ENCODE results near the gene AQP7.

Gene AQP7

DNA sequence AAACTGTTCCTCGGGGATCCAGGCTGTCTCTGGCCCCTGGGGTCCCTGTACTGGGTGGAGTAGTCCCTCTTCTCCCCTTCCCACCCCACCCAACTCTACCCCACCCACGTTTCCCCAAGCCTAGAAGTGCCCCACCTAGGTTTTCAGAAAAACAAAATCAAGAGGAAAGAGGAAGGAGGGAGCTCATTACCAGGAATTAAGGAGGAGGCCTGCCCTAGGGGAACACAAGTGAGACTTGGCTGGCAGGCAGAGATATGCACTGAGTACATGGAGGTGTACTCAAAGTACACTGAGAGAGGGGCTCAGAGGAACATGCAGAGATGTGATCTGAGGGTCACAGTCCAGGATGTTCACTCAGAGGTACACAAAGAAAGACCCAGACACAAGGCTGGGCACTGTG, 34.8 kb upstream of the AQP7 start:
- no peak for TF ChIP-seq TCF4 (CRISPR knock-in tag; IDR thresholded peaks at IDR 0.05; ENCODE audit: borderline replicate concordance)
- no peak for ATAC-seq

DNA sequence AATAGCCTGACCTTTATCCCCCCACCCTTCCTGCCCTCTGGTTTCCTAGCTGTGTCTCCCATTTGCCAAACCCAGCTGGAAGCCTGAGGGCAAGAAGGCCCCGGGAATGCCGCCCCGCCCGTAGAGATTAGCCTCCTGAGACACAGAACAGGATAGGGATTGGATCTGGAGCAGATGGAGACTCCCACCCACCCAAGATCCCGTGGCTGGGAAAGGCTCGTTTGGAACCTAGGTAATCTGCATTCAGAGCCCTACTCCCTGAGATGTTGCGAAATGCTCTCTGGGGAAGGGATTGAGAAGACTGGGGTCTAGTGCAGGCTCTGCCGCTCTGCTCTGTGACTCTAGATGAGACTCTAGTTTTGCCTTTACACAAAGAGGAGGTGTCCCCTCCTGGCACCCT, 34.1 kb upstream of the AQP7 start:
- TF ChIP-seq ZNF70 (CRISPR knock-in tag; IDR thresholded peaks at IDR 0.05): no peak
- TF ChIP-seq CSDC2 (CRISPR knock-in tag; IDR thresholded peaks at IDR 0.05): no peak
- TF ChIP-seq PPARA (CRISPR knock-in tag; IDR thresholded peaks at IDR 0.05; ENCODE audit: borderline replicate concordance): no peak
- TF ChIP-seq ZC3H10 (CRISPR knock-in tag; IDR thresholded peaks at IDR 0.05): no peak
- no peak for TF ChIP-seq TOX (CRISPR knock-in tag; IDR thresholded peaks at IDR 0.05; ENCODE audit: borderline replicate concordance)
- no peak for TF ChIP-seq ZNF8 (CRISPR knock-in tag; IDR thresholded peaks at IDR 0.05)
- TF ChIP-seq ESRRG (CRISPR knock-in tag; IDR thresholded peaks at IDR 0.05): no peak
- TF ChIP-seq, protein P1, sequence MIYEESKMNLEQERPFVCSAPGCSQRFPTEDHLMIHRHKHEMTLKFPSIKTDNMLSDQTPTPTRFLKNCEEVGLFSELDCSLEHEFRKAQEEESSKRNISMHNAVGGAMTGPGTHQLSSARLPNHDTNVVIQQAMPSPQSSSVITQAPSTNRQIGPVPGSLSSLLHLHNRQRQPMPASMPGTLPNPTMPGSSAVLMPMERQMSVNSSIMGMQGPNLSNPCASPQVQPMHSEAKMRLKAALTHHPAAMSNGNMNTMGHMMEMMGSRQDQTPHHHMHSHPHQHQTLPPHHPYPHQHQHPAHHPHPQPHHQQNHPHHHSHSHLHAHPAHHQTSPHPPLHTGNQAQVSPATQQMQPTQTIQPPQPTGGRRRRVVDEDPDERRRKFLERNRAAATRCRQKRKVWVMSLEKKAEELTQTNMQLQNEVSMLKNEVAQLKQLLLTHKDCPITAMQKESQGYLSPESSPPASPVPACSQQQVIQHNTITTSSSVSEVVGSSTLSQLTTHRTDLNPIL (CRISPR knock-in tag; IDR thresholded peaks at IDR 0.05; ENCODE audit: low read depth): no peak
- no peak for TF ChIP-seq TCF4 (CRISPR knock-in tag; IDR thresholded peaks at IDR 0.05; ENCODE audit: borderline replicate concordance)
- TF ChIP-seq BACH2 (CRISPR knock-in tag; IDR thresholded peaks at IDR 0.05; ENCODE audit: borderline replicate concordance): no peak
- no peak for TF ChIP-seq ISL1 (CRISPR knock-in tag; IDR thresholded peaks at IDR 0.05)
- TF ChIP-seq GLIS3 (CRISPR knock-in tag; IDR thresholded peaks at IDR 0.05): no peak
- TF ChIP-seq, protein P2, sequence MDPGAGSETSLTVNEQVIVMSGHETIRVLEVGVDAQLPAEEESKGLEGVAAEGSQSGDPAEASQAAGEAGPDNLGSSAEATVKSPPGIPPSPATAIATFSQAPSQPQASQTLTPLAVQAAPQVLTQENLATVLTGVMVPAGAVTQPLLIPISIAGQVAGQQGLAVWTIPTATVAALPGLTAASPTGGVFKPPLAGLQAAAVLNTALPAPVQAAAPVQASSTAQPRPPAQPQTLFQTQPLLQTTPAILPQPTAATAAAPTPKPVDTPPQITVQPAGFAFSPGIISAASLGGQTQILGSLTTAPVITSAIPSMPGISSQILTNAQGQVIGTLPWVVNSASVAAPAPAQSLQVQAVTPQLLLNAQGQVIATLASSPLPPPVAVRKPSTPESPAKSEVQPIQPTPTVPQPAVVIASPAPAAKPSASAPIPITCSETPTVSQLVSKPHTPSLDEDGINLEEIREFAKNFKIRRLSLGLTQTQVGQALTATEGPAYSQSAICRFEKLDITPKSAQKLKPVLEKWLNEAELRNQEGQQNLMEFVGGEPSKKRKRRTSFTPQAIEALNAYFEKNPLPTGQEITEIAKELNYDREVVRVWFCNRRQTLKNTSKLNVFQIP (CRISPR knock-in tag; IDR thresholded peaks at IDR 0.05; ENCODE audit: borderline replicate concordance, low read depth): no peak

DNA sequence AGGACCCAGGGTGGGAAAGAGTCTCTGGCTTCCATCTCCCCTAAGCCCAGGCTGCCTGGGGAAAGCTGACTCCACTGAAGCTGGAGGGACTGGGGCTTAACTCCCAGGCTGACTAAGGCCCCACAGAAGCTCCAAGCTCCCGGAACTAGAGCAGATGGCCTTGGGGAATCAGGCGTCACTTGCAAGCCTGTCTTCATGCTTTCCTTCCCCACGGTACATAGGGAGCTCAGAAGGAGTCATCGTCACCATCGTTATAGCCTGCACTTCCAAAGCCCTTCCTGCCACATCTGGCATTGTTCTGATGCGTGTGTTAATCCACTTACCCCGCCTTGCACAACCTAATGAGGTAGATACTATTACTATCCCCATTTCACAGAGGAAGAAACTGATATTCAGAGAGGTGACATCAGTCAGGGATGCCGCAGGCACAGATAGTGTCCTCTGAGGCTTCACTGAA, 33.5 kb upstream of the AQP7 start:
- no peak for ATAC-seq
- no peak for TF ChIP-seq RARB (CRISPR knock-in tag; IDR thresholded peaks at IDR 0.05)
- TF ChIP-seq SNAI2 (CRISPR knock-in tag; IDR thresholded peaks at IDR 0.05): no peak
- TF ChIP-seq, protein P3, sequence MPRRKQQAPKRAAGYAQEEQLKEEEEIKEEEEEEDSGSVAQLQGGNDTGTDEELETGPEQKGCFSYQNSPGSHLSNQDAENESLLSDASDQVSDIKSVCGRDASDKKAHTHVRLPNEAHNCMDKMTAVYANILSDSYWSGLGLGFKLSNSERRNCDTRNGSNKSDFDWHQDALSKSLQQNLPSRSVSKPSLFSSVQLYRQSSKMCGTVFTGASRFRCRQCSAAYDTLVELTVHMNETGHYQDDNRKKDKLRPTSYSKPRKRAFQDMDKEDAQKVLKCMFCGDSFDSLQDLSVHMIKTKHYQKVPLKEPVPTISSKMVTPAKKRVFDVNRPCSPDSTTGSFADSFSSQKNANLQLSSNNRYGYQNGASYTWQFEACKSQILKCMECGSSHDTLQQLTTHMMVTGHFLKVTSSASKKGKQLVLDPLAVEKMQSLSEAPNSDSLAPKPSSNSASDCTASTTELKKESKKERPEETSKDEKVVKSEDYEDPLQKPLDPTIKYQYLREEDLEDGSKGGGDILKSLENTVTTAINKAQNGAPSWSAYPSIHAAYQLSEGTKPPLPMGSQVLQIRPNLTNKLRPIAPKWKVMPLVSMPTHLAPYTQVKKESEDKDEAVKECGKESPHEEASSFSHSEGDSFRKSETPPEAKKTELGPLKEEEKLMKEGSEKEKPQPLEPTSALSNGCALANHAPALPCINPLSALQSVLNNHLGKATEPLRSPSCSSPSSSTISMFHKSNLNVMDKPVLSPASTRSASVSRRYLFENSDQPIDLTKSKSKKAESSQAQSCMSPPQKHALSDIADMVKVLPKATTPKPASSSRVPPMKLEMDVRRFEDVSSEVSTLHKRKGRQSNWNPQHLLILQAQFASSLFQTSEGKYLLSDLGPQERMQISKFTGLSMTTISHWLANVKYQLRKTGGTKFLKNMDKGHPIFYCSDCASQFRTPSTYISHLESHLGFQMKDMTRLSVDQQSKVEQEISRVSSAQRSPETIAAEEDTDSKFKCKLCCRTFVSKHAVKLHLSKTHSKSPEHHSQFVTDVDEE (CRISPR knock-in tag; IDR thresholded peaks at IDR 0.05): no peak

More for the DNA sequence above, 34.1 kb upstream of the AQP7 start:
- ATAC-seq: no peak

DNA sequence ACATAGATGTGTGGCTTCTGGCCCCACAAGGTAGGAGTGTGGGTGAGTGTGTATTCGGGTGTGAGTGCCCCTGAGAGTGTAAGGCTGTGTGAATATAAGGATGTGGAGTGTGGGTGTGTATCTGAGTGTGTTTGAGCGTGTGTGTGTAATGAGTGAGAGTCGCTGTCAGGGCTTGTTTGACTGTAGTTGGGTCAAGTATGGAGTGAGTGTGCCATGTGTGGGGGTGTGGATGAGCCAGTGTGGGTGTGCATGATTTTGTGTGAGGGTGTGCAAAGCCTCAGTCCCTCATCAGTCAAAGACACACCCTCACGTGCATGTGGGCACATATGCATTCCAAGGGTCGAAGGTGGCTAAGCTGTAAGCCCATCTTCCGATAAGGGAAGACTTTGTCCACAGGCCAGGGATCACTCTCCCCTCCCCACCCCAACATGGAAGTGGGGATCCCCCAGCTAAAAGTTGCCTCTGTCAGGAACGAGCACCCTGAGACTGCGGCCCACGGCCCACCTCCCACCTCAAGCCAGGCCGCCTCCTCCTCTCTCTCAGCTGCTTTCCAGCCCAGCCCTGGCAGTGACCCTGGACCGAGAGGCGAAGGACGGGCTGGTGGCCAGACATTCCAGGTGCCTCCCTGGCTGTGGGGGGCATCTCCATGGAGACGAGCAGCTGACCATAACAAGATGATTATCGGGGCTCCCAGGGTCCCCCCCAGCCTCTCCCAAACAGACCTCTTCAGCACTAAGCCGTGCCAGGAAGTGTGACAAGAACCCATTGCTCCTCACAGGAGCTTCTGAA, 32.1 kb upstream of the AQP7 start:
- no peak for ATAC-seq

More for the DNA sequence above, 32.1 kb upstream of the AQP7 start:
- TF ChIP-seq, protein P3 (CRISPR knock-in tag; IDR thresholded peaks at IDR 0.05): no peak
- TF ChIP-seq ZNF565 (CRISPR knock-in tag; conservative IDR thresholded peaks at IDR 0.05; ENCODE audit: low read depth) (no peak), ESRRG (CRISPR knock-in tag; IDR thresholded peaks at IDR 0.05) (no peak), ISL1 (CRISPR knock-in tag; IDR thresholded peaks at IDR 0.05) (no peak), ZC3H10 (CRISPR knock-in tag; IDR thresholded peaks at IDR 0.05) (no peak)
- TF ChIP-seq, protein P1 (CRISPR knock-in tag; IDR thresholded peaks at IDR 0.05; ENCODE audit: low read depth): no peak
- TF ChIP-seq, protein P4, sequence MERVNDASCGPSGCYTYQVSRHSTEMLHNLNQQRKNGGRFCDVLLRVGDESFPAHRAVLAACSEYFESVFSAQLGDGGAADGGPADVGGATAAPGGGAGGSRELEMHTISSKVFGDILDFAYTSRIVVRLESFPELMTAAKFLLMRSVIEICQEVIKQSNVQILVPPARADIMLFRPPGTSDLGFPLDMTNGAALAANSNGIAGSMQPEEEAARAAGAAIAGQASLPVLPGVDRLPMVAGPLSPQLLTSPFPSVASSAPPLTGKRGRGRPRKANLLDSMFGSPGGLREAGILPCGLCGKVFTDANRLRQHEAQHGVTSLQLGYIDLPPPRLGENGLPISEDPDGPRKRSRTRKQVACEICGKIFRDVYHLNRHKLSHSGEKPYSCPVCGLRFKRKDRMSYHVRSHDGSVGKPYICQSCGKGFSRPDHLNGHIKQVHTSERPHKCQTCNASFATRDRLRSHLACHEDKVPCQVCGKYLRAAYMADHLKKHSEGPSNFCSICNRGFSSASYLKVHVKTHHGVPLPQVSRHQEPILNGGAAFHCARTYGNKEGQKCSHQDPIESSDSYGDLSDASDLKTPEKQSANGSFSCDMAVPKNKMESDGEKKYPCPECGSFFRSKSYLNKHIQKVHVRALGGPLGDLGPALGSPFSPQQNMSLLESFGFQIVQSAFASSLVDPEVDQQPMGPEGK (CRISPR knock-in tag; IDR thresholded peaks at IDR 0.05; ENCODE audit: borderline replicate concordance): no peak
